ENCODE measurements around the gene CBLN3.

GRCh38 chr14:24389226-24389848, 40.1 kb downstream of the CBLN3 start:
- TF ChIP-seq CTCF (IDR thresholded peaks at IDR 0.05) (no peak), POLR2A (IDR thresholded peaks at IDR 0.05) (no peak)

Measured in stomach (tissue), 4 donors.